IPS-NIHi7 (cell line): ENCODE data around the gene PITPNC1.
"Not testable (repeated sequence)": the region's sequence is repeated elsewhere in the genome, so short reads cannot be mapped to it uniquely, and the experiment has no call there.

Experiments
- DNase-seq: peaks from one replicate; pipeline ENCODE4 v3.0.0; 2012; ENCODE audit warnings: mixed read lengths; ENCODE audit errors: extremely low spot score

PITPNC1 gene

DNA sequence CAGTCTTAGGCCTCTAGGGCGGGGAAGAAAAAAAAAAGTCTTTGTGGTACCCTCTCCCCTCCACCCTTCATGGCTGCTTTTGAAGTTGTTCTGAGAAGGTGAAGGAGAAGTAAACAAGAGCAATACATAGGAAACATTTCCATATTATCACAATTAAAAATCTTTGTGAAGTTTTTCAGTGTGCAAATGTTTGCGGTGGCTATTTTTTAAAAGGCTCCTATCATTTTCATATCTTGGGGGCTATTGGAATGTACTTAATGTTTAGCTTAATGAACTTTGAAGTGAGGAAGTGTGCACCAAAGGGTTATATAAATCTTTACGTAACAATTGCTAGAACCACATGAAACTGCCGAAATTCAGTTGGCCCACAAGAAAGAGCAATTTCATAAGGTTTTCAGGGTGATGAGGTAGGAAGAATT lies 348.3 kb downstream of the PITPNC1 start:
- no peak for DNase-seq

DNA sequence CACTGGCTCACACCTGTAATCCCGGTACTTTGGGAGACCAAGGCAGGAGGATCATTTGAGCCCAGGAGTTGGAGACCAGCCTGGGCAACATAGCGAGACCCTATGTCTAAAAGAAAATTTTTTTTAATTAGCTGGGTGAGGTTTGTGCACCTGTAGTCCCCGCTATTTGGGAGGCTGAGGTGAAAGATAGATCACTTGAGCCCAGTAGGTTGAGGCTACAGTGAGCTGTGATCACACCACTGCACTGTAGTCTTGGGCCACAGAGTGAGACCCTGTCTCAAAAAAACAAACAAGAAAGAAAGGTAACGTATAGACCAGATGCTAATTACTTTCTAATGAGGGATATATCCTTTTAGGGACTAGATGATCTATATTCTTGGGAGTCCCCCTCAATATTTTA lies 348.7 kb downstream of the PITPNC1 start:
- no peak for DNase-seq

DNA sequence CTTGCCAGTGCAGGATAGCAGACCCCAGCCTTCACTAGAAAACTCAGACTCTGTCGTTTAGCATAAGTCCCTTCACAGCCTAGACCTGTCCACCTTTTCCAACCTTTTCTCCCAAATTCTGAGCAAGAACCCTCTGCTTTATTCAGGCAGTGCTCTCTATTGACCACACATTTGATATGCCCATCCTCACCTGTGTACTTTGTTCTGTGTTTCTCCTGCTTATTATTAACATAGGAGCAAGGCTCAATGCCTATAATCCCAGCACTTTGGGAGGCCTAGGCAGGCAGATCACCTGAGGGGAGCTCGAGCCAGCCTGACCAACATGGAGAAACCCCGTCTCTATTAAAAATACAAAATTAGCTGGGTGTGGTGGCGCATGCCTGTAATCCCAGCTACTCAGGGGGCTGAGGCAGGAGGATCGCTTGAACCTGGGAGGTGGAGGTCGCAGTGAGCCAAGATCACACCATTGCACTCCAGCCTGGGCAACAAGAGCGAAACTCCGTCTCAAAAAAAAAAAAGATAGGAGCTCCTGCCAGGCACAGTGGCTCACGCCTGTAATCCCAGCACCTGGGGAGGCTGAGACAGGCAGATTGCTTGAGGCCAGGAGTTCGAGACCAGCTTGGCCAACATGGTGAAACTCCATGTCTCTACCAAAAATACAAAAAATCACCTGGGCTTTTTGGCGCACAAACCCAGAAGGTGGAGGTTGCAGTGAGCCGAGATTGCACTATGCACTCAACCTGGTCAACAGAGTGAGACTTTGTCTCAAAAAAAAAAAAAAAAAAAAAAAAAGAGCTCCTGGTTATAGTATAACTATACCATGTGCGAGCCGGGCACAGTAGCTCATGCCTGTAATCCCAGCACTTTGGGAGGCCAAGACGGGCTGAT lies 350.3 kb downstream of the PITPNC1 start:
- not testable (repeated sequence) for DNase-seq

DNA sequence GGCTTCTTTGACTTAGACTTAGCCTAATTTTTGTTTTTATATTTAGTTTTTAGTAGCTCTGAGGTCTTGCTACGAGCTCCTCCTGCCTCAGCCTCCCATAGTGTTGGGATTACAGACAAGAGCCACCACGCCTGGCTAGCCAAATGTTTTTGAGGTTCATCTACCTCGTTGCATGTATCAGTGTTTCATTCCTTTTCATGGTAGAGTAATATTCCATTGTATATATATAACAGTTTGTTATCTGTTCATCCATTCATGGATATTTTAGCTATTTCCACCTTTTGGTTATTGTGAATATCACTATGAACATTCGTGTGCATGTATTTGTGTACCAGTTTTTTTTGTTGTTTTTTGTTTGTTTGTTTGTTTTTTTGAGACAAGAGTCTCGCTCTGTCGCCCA lies 352.8 kb downstream of the PITPNC1 start:
- DNase-seq: no peak

DNA sequence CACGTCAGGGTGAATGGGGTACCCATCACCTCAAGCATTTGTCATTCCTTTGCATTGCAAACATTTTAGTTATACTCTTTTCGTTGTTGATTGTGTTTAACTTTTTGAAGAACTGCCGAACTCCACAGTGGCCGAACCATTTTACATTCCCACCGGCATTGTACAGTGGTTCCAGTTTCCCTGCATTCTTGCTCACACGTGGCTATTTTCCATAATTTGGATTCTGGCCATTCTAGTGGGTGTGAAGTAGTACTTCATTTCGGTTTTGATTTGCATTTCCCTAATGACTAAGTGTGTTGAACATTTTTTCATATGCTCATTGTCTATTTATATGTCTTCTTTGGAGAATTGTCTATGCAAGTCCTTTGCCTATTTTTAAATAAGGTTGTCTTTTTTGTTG lies 353.6 kb downstream of the PITPNC1 start:
- no peak for DNase-seq

DNA sequence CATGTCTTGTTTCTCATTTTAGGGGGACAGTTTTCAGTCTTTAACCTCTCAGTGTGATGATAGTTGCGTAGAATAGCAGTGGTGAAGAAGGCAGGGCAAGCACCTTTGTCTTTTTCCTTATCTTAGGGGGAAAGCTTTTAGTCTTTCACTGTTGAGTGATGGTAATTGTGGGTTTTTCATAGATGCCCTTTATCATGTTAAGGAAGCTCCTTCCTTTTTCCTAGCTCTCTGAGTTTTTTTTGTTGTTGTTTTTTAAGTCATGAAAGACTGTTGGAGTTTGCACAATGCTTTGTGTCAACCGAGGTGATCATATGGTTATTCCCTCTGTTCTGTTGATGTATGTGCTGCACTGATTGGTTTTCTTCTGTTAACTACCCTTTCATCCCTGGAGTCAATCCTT lies 356.4 kb downstream of the PITPNC1 start:
- no peak for DNase-seq

DNA sequence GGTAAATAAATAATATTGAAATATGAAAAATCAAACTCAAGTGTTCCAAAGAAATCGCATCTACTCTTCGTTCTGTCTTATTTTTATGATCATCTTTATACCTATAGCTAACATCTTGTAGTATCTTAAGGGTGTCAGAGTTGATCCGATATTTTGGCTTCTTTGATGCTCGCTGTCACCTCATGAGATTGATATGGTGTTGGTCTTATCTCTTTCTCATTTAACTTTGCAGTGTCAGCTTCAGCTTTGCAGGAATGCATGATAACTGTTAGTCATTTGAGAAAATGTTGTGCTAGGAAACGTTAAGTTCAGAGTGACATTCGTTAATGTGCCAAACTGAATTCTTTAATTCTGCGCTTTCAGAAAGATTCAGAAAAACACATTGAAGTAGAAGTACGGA lies 360.1 kb downstream of the PITPNC1 start:
- DNase-seq: no peak

DNA sequence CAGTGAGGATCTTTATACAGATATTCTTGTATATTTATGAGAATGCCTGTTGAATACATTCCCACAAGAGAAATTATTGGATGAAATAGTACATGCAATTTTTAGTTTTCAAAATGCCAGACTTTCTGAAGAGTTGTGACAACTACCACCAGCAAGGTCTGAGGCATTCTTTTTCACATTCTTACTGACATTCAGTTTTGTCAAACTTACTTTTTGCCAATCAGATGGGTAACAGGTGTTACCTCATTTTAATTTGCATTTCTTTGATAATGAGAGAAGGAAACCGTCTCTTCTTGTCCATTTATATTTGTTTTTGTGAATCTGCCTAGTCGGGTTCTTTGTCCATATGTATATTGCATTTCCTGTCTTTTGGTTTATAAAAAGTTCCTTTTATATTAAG lies 364.9 kb downstream of the PITPNC1 start:
- no peak for DNase-seq
